OCI-LY1 (cell line): Measurements from ENCODE around the gene KLRD1.

Experiments
- EZH2 ChIP-seq: fragments of 200-600 bp; sonication (generic), shearing (Covaris generic); IDR thresholded peaks from 2 replicates; pipeline ENCODE4 v1.8.0; 2017; ENCODE audit warnings: borderline replicate concordance, mixed run types, mild to moderate bottlenecking, antibody characterized with exemption, low read length, moderate library complexity, mixed read lengths
- TF ChIP-seq, protein P1 (sequence below): fragments of 200-600 bp; sonication (generic), shearing (Covaris generic); IDR thresholded peaks from 2 replicates; pipeline ENCODE4 v1.5.1; 2017; ENCODE audit warnings: mild to moderate bottlenecking, antibody characterized with exemption, low read length, moderate library complexity, mixed read lengths

DNA sequence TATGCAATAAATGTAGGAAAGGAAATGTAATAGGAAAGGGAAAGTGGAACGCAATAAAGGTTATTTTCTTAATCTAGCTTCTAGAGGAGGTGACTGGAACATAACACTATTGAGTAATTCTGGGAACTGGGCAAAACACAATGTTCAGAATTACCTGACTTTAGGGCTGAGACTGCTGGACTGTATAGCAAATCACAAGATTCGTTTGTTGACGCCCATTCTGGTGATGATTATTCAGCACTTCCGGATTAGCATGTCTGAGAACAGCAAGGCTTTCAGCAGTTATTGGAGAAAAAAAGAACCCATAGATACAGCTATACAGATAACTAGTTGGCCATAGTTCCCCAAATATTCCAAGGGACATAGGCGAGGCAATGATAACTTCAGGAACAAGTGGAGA is 2.3 kb upstream of the KLRD1 start:
- TF ChIP-seq, protein P1, sequence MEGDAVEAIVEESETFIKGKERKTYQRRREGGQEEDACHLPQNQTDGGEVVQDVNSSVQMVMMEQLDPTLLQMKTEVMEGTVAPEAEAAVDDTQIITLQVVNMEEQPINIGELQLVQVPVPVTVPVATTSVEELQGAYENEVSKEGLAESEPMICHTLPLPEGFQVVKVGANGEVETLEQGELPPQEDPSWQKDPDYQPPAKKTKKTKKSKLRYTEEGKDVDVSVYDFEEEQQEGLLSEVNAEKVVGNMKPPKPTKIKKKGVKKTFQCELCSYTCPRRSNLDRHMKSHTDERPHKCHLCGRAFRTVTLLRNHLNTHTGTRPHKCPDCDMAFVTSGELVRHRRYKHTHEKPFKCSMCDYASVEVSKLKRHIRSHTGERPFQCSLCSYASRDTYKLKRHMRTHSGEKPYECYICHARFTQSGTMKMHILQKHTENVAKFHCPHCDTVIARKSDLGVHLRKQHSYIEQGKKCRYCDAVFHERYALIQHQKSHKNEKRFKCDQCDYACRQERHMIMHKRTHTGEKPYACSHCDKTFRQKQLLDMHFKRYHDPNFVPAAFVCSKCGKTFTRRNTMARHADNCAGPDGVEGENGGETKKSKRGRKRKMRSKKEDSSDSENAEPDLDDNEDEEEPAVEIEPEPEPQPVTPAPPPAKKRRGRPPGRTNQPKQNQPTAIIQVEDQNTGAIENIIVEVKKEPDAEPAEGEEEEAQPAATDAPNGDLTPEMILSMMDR, result no peak
- TF ChIP-seq EZH2, result no peak
